ENCODE data around the gene KLHL40. TPM values are rescaled to one million over a fixed set of nuclear protein-coding genes. Genes with fewer than 3 reads are reported as not detected.
A peak's percentile ranks its signal among the peaks of the same experiment; 100 is the strongest.

Gene KLHL40, protein sequence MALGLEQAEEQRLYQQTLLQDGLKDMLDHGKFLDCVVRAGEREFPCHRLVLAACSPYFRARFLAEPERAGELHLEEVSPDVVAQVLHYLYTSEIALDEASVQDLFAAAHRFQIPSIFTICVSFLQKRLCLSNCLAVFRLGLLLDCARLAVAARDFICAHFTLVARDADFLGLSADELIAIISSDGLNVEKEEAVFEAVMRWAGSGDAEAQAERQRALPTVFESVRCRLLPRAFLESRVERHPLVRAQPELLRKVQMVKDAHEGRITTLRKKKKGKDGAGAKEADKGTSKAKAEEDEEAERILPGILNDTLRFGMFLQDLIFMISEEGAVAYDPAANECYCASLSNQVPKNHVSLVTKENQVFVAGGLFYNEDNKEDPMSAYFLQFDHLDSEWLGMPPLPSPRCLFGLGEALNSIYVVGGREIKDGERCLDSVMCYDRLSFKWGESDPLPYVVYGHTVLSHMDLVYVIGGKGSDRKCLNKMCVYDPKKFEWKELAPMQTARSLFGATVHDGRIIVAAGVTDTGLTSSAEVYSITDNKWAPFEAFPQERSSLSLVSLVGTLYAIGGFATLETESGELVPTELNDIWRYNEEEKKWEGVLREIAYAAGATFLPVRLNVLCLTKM
- polyA plus RNA-seq: not detected in 3 replicates
- polyA plus RNA-seq (2011; ENCODE audit: low read depth): not detected
- not detected in 2 replicates for polyA plus RNA-seq (2011; cell fraction: cytosol; rRNA removed)
- not detected in 2 replicates for polyA plus RNA-seq (2011; cell fraction: nucleus; rRNA removed)
- polyA plus RNA-seq (2012; ENCODE audit: low replicate concordance): not detected in 2 replicates
- not detected in 3 replicates for polyA minus RNA-seq
- polyA minus RNA-seq (2011; cell fraction: cytosol; rRNA and poly(A)+ RNA removed): not detected
- polyA minus RNA-seq (2011; cell fraction: nucleus; rRNA and poly(A)+ RNA removed): not detected in 2 replicates

DNA sequence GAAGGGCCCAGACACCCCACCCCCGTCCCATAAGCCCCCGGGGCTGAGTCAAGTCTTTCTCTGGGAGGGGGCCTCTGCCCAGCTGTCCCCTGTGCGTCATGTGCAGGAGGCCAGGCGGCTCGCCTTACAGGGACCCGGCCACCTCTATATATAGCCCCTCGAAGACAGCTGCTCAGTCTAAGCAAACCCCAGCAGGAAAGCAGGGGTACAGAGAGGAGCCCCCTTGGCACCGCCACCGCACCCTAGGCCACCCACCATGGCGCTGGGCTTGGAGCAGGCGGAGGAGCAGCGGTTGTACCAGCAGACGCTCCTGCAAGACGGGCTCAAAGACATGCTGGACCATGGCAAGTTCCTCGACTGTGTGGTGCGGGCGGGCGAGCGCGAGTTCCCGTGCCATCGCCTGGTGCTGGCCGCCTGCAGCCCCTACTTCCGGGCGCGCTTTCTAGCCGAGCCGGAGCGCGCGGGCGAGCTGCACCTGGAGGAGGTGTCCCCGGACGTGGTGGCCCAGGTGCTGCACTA lies at the start of gene KLHL40:
Gene KLHL40, plus strand, starts transcription at position 175 of the 519 bp plus-strand sequence. Its CDS starts 82 bp downstream, at position 257.
- H3K27me3 ChIP-seq (ENCODE audit: control insufficient read depth, extremely low read depth, insufficient read depth, low read length): peaks cover 21% of the 10 kb centered on the region
- no peak for FAIRE-seq
- no peak within 1 kb of the TSS for H3K27ac ChIP-seq (ENCODE audit: control insufficient read depth, insufficient read depth, low read length)
- H3K36me3 ChIP-seq (ENCODE audit: control insufficient read depth in 2 of 2, extremely low read depth in 1 of 2, insufficient read depth in 2 of 2, low read length in 2 of 2): no peaks in the 10 kb centered on the region
- no peak for DNase-seq (ENCODE audit: low read depth, low spot score)
- no peaks in the 10 kb centered on the region for H4K20me1 ChIP-seq (ENCODE audit: control insufficient read depth, extremely low read depth, insufficient read depth, low read length)
- H3K9me3 ChIP-seq (ENCODE audit: control insufficient read depth, low read depth, low read length): no peaks in the 10 kb centered on the region
- peaks cover 12% of the 10 kb centered on the region for H3K4me1 ChIP-seq (ENCODE audit: control insufficient read depth, extremely low read depth, insufficient read depth, low read length)
- TF ChIP-seq, protein P1, sequence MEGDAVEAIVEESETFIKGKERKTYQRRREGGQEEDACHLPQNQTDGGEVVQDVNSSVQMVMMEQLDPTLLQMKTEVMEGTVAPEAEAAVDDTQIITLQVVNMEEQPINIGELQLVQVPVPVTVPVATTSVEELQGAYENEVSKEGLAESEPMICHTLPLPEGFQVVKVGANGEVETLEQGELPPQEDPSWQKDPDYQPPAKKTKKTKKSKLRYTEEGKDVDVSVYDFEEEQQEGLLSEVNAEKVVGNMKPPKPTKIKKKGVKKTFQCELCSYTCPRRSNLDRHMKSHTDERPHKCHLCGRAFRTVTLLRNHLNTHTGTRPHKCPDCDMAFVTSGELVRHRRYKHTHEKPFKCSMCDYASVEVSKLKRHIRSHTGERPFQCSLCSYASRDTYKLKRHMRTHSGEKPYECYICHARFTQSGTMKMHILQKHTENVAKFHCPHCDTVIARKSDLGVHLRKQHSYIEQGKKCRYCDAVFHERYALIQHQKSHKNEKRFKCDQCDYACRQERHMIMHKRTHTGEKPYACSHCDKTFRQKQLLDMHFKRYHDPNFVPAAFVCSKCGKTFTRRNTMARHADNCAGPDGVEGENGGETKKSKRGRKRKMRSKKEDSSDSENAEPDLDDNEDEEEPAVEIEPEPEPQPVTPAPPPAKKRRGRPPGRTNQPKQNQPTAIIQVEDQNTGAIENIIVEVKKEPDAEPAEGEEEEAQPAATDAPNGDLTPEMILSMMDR (optimal IDR thresholded peaks at IDR 0.05 in 1 of 3, IDR thresholded peaks at IDR 0.05 in 1 of 3, conservative IDR thresholded peaks at IDR 0.05 in 1 of 3; ENCODE audit: extremely low read depth in 1 of 3, insufficient read depth in 2 of 3, low read length in 3 of 3): no peak
- no peak for TF ChIP-seq EZH2 (IDR thresholded peaks at IDR 0.05; ENCODE audit: low read length)
- no peak within 1 kb of the TSS for H2AFZ ChIP-seq (ENCODE audit: control insufficient read depth, low read length)
- H3K4me2 ChIP-seq (ENCODE audit: control insufficient read depth, extremely low read depth, insufficient read depth, low read depth, low read length): no peak within 1 kb of the TSS
- H3K9ac ChIP-seq (ENCODE audit: control insufficient read depth, extremely low read depth, insufficient read depth, low read length): no peak within 1 kb of the TSS
- dilution Hi-C loops (cut with MboI; ENCODE audit: extremely low pct_ligation_motif_present, low sequenced_read_pairs): no loop called here
- H3K4me3 ChIP-seq (ENCODE audit: control insufficient read depth in 2 of 3, extremely low read depth in 1 of 3, insufficient read depth in 2 of 3, low read depth in 1 of 3, low read length in 3 of 3): no peak within 1 kb of the TSS
- no peaks in the 10 kb centered on the region for H3K9me1 ChIP-seq (ENCODE audit: control insufficient read depth, extremely low read depth, insufficient read depth, low read length)
- H3K79me2 ChIP-seq (ENCODE audit: control insufficient read depth, insufficient read depth, low read length): no peaks in the 10 kb centered on the region

DNA sequence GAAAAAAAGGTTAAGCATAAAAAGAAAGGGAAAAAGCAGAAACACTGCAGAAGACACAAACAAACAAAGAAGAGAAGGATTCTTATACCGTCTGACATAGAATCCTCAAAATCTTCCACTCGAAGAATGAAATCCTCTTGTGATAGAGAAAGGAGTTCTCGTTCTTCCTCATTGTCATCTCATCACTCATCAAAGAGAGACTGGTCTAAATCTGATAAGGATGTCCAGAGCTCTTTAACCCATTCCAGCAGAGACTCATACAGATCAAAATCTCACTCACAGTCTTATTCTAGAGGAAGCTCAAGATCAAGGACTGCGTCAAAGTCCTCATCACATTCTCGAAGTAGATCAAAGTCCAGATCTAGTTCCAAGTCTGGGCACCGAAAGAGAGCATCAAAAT lies 48.3 kb upstream of the KLHL40 start:
- H3K27ac ChIP-seq (ENCODE audit: control insufficient read depth, insufficient read depth, low read length): no peak overlapping the region
- H3K9me3 ChIP-seq (ENCODE audit: control insufficient read depth, low read depth, low read length): no peaks in the 10 kb centered on the region
- H3K9ac ChIP-seq (ENCODE audit: control insufficient read depth, extremely low read depth, insufficient read depth, low read length): no peak overlapping the region
- peaks cover 5% of the 10 kb centered on the region for H4K20me1 ChIP-seq (ENCODE audit: control insufficient read depth, extremely low read depth, insufficient read depth, low read length)
- no peaks in the 10 kb centered on the region for H3K9me1 ChIP-seq (ENCODE audit: control insufficient read depth, extremely low read depth, insufficient read depth, low read length)
- dilution Hi-C loops (cut with MboI; ENCODE audit: extremely low pct_ligation_motif_present, low sequenced_read_pairs): no loop called here
- no peak overlapping the region for H3K4me3 ChIP-seq (ENCODE audit: control insufficient read depth in 2 of 3, extremely low read depth in 1 of 3, insufficient read depth in 2 of 3, low read depth in 1 of 3, low read length in 3 of 3)
- H3K4me2 ChIP-seq (ENCODE audit: control insufficient read depth, extremely low read depth, insufficient read depth, low read depth, low read length): no peak overlapping the region
- peaks cover 21 to 53% of the 10 kb centered on the region in 2 experiments for H3K36me3 ChIP-seq (ENCODE audit: control insufficient read depth in 2 of 2, extremely low read depth in 1 of 2, insufficient read depth in 2 of 2, low read length in 2 of 2)
- FAIRE-seq (peak; percentile 61), DNase-seq (ENCODE audit: low read depth, low spot score) (no peak)
- H2AFZ ChIP-seq (ENCODE audit: control insufficient read depth, low read length): no peak overlapping the region
- no peaks in the 10 kb centered on the region for H3K27me3 ChIP-seq (ENCODE audit: control insufficient read depth, extremely low read depth, insufficient read depth, low read length)
- no peaks in the 10 kb centered on the region for H3K79me2 ChIP-seq (ENCODE audit: control insufficient read depth, insufficient read depth, low read length)
- TF ChIP-seq EZH2 (IDR thresholded peaks at IDR 0.05; ENCODE audit: low read length): no peak
- TF ChIP-seq, protein P1 (optimal IDR thresholded peaks at IDR 0.05 in 1 of 3, IDR thresholded peaks at IDR 0.05 in 1 of 3, conservative IDR thresholded peaks at IDR 0.05 in 1 of 3; ENCODE audit: extremely low read depth in 1 of 3, insufficient read depth in 2 of 3, low read length in 3 of 3): no peak
- peaks cover 9% of the 10 kb centered on the region for H3K4me1 ChIP-seq (ENCODE audit: control insufficient read depth, extremely low read depth, insufficient read depth, low read length)
